ENCODE measurements around the gene BMP8B.
"Not testable (repeated sequence)": the region's sequence is repeated elsewhere in the genome, so short reads cannot be mapped to it uniquely, and the experiment has no call there.

BMP8B gene

GRCh38 chr1:39776886-39777285 lies 11.8 kb downstream of the BMP8B start:
- no peak for DNase-seq

GRCh38 chr1:39776400-39776713 lies 12.3 kb downstream of the BMP8B start:
- DNase-seq: no peak

GRCh38 chr1:39775676-39776399 lies 12.8 kb downstream of the BMP8B start:
- DNase-seq: not testable (repeated sequence)

- not testable (repeated sequence) for DNase-seq
Measured at GRCh38 chr1:39775141-39775540, 13.5 kb downstream of the BMP8B start.

GRCh38 chr1:39773369-39773979 lies 15.2 kb downstream of the BMP8B start:
- DNase-seq: not testable (repeated sequence)

- DNase-seq: not testable (repeated sequence)
Measured at GRCh38 chr1:39771022-39771532, 17.6 kb downstream of the BMP8B start, which contains the start of gene OXCT2. Gene OXCT2, minus strand, starts transcription at chr1:39771348. Its CDS starts 93 bp downstream, at chr1:39771255.

- DNase-seq: peak; percentile 43
Measured at GRCh38 chr1:39770100-39771021, 18.3 kb downstream of the BMP8B start.

GRCh38 chr1:39769502-39769901 lies 19.2 kb downstream of the BMP8B start:
- not testable (repeated sequence) for DNase-seq

- not testable (repeated sequence) for DNase-seq
Measured at GRCh38 chr1:39766466-39766865, 22.2 kb downstream of the BMP8B start.

GRCh38 chr1:39764512-39764911 lies 24.2 kb downstream of the BMP8B start:
- not testable (repeated sequence) for DNase-seq

GRCh38 chr1:39763619-39764374 lies 24.9 kb downstream of the BMP8B start:
- DNase-seq: not testable (repeated sequence)

GRCh38 chr1:39762550-39763540 lies 25.8 kb downstream of the BMP8B start:
- DNase-seq: no peak

- DNase-seq: no peak
Measured at GRCh38 chr1:39761557-39762260, 27.0 kb downstream of the BMP8B start.

GRCh38 chr1:39761016-39761415 lies 27.6 kb downstream of the BMP8B start:
- no peak for DNase-seq

GRCh38 chr1:39760074-39761008 lies 28.3 kb downstream of the BMP8B start:
- DNase-seq: no peak

GRCh38 chr1:39759436-39759726 lies 29.3 kb downstream of the BMP8B start:
- no peak for DNase-seq

- DNase-seq: no peak
Measured at GRCh38 chr1:39758556-39759435, 29.9 kb downstream of the BMP8B start.

GRCh38 chr1:39757501-39757900 lies 31.2 kb downstream of the BMP8B start:
- DNase-seq: no peak

All from activated naive CD4-positive, alpha-beta T cell treated with Interleukin-2 at 50 U/mL for 16 hours (primary cell).